Liver (tissue), 3 donors: ENCODE data around the gene A1CF.

Experiments
- HNF4A ChIP-seq, 2 donors: conservative IDR thresholded peaks; 2 replicates each; pipeline ENCODE4 v1.6.1; 2016; ENCODE audit warnings: antibody characterized with exemption in 2 of 2, mild to moderate bottlenecking in 2 of 2
- JUND ChIP-seq, 2 donors: IDR thresholded peaks; 2 replicates each; pipeline ENCODE4 v1.6.1; 2016; ENCODE audit warnings: antibody characterized with exemption in 2 of 2
- NR2F2 ChIP-seq: IDR thresholded peaks from 2 replicates; pipeline ENCODE4 v1.6.1; 2016; ENCODE audit warnings: antibody characterized with exemption
- RAD21 ChIP-seq, 2 donors: IDR thresholded peaks; 2 replicates each; pipeline ENCODE4 v1.6.1; 2016; ENCODE audit warnings: antibody characterized with exemption in 2 of 2, mild to moderate bottlenecking in 2 of 2
- SP1 ChIP-seq: IDR thresholded peaks from 2 replicates; pipeline ENCODE4 v1.6.1; 2018; ENCODE audit warnings: antibody characterized with exemption, mild to moderate bottlenecking
- TAF1 ChIP-seq: conservative IDR thresholded peaks from 2 replicates; pipeline ENCODE4 v1.6.1; 2016; ENCODE audit warnings: antibody characterized with exemption, mild to moderate bottlenecking
- YY1 ChIP-seq: IDR thresholded peaks from 2 replicates; pipeline ENCODE4 v1.6.1; 2016; ENCODE audit warnings: antibody characterized with exemption, mild to moderate bottlenecking
- TF ChIP-seq, protein P1 (sequence below): fragments of 150-350 bp; IDR thresholded peaks from 2 replicates; pipeline ENCODE4 v1.5.1; 2017; ENCODE audit warnings: improper control_type of control experiment, low read depth, low read length; ENCODE audit not compliant: missing input control
- TF ChIP-seq, protein P2 (sequence below): IDR thresholded peaks from 2 replicates; pipeline ENCODE4 v1.6.1; 2016; ENCODE audit warnings: antibody characterized with exemption
- TF ChIP-seq, protein P3 (sequence below): IDR thresholded peaks from 2 replicates; pipeline ENCODE4 v1.6.1; 2016; ENCODE audit warnings: antibody characterized with exemption, mild to moderate bottlenecking
- TF ChIP-seq, protein P4 (sequence below): IDR thresholded peaks from 2 replicates; pipeline ENCODE4 v1.6.1; 2016; ENCODE audit warnings: antibody characterized with exemption
- TF ChIP-seq, protein P5 (sequence below): IDR thresholded peaks from 2 replicates; pipeline ENCODE4 v1.6.1; 2016; ENCODE audit warnings: antibody characterized with exemption
- donor health status: healthy.
- donor health status: healthy.

DNA sequence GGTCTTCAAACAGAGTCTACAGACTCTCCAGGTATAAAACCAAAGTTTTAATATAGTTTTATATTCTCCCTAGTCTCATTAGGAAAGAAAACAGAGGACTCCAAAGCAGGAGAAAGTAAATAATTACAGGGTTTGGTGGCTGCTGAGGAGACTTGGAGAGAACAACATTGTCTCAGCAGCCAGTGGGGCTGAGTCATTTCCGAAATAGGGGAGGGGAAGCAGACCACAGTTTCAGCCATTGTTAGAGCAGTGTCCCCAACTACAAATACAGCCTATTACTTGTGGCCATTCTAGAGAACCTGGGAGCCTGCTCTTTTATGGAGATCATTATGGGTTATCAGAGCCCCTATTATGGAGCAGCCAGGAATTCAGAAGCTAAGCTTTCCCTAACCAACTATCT lies 44.2 kb upstream of the A1CF start:
- no peak for TF ChIP-seq TAF1
- TF ChIP-seq, protein P1, sequence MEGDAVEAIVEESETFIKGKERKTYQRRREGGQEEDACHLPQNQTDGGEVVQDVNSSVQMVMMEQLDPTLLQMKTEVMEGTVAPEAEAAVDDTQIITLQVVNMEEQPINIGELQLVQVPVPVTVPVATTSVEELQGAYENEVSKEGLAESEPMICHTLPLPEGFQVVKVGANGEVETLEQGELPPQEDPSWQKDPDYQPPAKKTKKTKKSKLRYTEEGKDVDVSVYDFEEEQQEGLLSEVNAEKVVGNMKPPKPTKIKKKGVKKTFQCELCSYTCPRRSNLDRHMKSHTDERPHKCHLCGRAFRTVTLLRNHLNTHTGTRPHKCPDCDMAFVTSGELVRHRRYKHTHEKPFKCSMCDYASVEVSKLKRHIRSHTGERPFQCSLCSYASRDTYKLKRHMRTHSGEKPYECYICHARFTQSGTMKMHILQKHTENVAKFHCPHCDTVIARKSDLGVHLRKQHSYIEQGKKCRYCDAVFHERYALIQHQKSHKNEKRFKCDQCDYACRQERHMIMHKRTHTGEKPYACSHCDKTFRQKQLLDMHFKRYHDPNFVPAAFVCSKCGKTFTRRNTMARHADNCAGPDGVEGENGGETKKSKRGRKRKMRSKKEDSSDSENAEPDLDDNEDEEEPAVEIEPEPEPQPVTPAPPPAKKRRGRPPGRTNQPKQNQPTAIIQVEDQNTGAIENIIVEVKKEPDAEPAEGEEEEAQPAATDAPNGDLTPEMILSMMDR = no peak
- TF ChIP-seq, protein P2, sequence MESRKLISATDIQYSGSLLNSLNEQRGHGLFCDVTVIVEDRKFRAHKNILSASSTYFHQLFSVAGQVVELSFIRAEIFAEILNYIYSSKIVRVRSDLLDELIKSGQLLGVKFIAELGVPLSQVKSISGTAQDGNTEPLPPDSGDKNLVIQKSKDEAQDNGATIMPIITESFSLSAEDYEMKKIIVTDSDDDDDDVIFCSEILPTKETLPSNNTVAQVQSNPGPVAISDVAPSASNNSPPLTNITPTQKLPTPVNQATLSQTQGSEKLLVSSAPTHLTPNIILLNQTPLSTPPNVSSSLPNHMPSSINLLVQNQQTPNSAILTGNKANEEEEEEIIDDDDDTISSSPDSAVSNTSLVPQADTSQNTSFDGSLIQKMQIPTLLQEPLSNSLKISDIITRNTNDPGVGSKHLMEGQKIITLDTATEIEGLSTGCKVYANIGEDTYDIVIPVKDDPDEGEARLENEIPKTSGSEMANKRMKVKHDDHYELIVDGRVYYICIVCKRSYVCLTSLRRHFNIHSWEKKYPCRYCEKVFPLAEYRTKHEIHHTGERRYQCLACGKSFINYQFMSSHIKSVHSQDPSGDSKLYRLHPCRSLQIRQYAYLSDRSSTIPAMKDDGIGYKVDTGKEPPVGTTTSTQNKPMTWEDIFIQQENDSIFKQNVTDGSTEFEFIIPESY = no peak
- TF ChIP-seq, protein P3, sequence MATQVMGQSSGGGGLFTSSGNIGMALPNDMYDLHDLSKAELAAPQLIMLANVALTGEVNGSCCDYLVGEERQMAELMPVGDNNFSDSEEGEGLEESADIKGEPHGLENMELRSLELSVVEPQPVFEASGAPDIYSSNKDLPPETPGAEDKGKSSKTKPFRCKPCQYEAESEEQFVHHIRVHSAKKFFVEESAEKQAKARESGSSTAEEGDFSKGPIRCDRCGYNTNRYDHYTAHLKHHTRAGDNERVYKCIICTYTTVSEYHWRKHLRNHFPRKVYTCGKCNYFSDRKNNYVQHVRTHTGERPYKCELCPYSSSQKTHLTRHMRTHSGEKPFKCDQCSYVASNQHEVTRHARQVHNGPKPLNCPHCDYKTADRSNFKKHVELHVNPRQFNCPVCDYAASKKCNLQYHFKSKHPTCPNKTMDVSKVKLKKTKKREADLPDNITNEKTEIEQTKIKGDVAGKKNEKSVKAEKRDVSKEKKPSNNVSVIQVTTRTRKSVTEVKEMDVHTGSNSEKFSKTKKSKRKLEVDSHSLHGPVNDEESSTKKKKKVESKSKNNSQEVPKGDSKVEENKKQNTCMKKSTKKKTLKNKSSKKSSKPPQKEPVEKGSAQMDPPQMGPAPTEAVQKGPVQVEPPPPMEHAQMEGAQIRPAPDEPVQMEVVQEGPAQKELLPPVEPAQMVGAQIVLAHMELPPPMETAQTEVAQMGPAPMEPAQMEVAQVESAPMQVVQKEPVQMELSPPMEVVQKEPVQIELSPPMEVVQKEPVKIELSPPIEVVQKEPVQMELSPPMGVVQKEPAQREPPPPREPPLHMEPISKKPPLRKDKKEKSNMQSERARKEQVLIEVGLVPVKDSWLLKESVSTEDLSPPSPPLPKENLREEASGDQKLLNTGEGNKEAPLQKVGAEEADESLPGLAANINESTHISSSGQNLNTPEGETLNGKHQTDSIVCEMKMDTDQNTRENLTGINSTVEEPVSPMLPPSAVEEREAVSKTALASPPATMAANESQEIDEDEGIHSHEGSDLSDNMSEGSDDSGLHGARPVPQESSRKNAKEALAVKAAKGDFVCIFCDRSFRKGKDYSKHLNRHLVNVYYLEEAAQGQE = no peak
- TF ChIP-seq, protein P4, sequence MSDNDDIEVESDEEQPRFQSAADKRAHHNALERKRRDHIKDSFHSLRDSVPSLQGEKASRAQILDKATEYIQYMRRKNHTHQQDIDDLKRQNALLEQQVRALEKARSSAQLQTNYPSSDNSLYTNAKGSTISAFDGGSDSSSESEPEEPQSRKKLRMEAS = no peak
- no peak for TF ChIP-seq JUND (IDR thresholded peaks at IDR 0.05)
- no peak for TF ChIP-seq YY1
- TF ChIP-seq, protein P5, sequence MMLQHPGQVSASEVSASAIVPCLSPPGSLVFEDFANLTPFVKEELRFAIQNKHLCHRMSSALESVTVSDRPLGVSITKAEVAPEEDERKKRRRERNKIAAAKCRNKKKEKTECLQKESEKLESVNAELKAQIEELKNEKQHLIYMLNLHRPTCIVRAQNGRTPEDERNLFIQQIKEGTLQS = no peak
- no peak for TF ChIP-seq SP1
- no peak for TF ChIP-seq HNF4A (conservative IDR thresholded peaks at IDR 0.05)
- TF ChIP-seq RAD21 (IDR thresholded peaks at IDR 0.05) = no peak
- no peak for TF ChIP-seq NR2F2
